Fibroblast of peridontal ligament (primary cell): ENCODE measurements around the gene TFDP1.

Source experiments
- DNase-seq: peaks from one replicate; pipeline ENCODE4 v3.0.0-alpha.2; 2010; ENCODE audit errors: extremely low read depth

The TFDP1 gene

GRCh38 chr13:113598481-113598880 is 13.9 kb downstream of the TFDP1 start:
- no peak for DNase-seq

DNA sequence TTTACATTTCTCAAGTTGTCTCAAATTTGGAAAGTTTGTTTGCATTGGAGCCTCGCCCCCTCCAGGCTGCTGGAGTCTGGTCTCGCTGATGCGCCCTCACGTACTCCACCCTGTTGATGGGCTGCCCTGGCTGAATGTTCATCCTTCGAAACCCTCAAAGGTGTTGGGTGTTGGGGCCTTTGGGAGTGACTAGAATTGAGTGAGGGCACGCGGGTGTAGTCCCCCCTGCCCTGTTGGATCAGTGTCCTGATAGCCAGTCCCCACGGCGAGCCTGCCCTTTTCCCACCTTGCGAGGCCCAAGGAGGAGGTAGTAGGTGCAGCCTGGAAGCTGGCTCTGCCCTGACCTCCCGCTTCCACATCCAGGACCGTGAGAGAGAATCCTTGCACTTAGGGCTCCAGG is 14.8 kb downstream of the TFDP1 start:
- no peak for DNase-seq

- no peak for DNase-seq
Measured at GRCh38 chr13:113601166-113602070, 16.9 kb downstream of the TFDP1 start.

DNA sequence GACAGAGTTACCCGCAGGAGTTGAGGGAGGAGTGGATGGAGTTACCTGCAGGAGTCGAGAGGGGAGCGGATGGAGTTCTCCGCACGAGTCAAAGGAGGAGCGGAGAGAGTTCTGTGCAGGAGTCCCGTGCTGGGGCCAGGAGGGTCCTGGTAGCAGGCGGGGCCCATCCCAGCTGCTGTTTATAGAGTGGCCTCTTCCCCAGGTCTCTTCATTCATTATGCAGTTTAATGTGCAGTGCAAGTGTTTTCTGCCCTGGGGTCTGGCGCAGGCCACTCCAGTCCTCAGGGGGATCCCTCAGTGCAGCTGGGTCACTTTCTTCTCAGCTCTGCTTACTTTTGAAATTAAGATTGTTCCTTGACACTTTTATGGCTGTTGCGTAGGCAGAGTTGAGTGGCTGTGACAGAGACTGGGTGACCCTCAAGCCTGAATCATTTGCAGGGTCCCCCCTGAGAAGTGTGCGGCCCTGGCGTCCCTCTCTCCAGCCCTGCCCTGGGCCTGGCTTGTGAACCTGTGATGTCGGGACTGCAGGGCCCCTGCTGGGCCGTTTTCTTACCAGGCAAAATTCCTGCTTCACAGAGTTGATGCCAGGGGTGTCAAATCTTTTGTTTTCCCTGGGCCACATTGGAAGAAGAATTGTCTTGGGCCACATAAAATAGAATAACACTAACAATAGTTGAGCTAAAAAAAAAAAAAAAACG is 17.9 kb downstream of the TFDP1 start:
- DNase-seq, result no peak

- no peak for DNase-seq
Measured at GRCh38 chr13:113603116-113603710, 18.7 kb downstream of the TFDP1 start.

- DNase-seq, result no peak
Measured at GRCh38 chr13:113604186-113604585, 19.6 kb downstream of the TFDP1 start.

- no peak for DNase-seq
Measured at GRCh38 chr13:113605461-113605860, 20.9 kb downstream of the TFDP1 start.

GRCh38 chr13:113605866-113606438 is 21.4 kb downstream of the TFDP1 start:
- DNase-seq, result no peak

- no peak for DNase-seq
Measured at GRCh38 chr13:113607056-113607888, 22.7 kb downstream of the TFDP1 start.

DNA sequence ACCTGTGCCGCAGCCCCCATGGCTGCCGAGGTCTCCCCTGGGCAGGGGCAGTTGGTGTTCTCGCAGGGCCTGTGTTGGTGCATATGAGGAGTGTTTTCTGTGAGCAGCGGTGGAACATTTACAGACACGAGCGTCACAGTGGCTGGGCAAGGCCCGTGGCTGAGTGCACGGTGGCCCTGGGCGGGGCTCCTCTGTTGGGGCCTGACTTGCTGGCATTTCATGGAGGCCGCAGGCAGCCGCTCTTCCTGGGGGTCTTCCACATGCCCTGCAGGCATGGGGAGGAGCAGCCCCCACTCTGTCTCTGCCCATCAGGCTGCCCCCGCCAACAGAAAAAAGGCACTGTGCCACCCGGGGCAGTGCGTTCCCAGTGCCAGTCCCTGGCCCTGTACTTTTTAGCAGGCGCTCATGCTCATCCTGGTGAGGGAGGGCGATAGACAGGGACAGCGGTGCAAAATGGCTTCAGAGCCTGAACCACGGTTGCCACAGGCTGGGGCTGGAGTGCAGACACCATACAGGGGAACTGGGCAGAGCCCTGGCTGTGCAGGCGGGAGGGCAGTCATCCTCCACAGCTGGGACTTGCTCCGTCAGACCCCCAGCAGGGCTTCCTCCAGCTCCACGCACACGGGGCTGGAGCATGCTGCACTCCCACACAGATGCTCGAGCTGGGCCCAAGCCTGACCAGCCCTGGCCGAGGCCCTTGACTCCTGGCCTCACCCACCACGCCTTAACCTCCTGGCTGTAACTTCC is 23.5 kb downstream of the TFDP1 start:
- no peak for DNase-seq

DNA sequence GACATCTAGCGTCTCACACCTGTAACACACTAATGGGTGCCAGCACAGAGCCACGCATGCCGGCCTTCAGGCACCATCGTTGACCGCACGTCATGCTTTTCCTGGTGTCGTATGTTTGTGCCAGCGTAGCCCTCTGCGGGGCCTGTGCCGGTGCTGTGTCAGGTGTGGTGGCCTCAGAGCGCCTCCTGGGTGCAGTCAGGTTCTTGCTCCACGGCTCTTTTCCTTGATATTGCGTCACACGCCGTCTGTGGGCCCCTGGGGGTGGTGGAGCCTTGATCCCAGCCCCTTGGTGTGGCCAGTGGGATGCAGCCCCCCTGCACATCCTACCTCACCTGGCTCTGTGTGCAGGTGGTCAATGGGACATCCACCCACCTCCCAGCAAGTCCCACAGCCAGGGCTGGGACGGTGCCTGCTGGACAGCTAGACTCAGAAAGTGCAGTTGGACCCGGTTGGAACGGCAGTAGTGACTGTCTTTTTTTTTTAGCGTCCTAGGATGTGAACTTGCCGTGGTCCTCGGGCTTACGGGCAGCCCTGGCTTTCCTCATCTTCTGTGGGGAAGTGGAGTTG is 24.5 kb downstream of the TFDP1 start:
- DNase-seq, result no peak

DNA sequence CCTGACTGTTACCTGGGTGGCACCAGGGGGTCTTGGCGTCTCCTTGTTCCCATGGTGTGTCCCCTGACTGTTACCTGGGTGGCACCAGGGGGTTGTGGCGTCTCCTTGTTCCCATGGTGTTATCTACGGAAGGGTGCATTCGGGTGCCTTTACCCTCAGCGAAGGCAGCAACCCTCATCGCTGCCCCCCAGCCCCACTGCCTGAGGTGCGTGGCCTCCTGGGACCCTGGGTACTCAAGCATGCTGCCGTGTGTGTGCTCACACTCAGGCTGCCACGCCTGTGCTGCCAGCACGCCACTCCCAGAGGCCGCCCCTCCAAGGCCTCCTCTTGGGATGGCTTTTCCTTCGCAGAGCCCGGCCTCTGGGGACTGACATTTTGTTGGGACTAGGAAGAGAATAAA is 25.1 kb downstream of the TFDP1 start:
- no peak for DNase-seq

GRCh38 chr13:113610266-113610665 is 25.7 kb downstream of the TFDP1 start:
- DNase-seq, result no peak

DNA sequence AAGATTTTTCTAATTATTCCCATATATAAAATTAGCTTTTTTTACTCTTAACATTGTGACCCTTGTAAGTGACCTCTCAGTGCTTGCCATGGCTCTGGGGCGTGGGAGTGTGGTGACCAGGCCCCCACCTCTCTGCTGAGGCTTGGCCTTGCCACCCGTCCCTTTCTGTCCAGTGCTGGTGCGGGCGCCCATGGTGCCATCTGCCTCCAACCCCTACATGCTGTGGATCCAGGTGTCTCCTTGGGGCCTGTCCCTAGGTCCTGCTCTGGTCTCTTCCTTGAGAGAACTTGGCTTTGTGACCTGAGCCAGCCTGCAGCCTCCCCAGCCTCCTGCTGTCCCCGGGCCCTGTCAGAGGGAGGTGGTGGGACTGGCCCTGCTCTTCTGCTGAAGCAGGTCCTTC is 27.4 kb downstream of the TFDP1 start:
- no peak for DNase-seq

DNA sequence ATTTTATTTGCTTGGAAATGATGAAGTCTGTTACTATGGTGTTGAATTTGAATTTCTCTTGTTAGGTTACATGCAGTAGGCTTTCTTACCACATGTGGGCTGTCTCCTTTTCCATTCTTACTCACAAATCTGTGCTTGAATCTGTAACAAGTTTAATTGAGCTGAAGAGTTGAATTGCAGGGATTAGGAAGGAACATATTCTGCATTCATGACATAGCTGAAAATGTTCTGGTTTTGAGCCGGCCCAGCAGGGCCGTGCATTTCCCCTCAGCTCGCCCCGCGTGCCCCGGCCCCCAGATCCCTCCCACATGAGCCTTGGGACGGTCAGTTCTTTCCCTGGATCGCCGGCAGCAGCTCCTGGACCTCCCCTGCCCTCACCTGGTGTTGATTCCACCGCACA is 28.1 kb downstream of the TFDP1 start:
- no peak for DNase-seq

- DNase-seq, result no peak
Measured at GRCh38 chr13:113613789-113614379, 29.3 kb downstream of the TFDP1 start.

GRCh38 chr13:113616281-113616906 is 31.8 kb downstream of the TFDP1 start:
- DNase-seq, result no peak

- DNase-seq, result no peak
Measured at GRCh38 chr13:113616991-113617749, 32.6 kb downstream of the TFDP1 start.

DNA sequence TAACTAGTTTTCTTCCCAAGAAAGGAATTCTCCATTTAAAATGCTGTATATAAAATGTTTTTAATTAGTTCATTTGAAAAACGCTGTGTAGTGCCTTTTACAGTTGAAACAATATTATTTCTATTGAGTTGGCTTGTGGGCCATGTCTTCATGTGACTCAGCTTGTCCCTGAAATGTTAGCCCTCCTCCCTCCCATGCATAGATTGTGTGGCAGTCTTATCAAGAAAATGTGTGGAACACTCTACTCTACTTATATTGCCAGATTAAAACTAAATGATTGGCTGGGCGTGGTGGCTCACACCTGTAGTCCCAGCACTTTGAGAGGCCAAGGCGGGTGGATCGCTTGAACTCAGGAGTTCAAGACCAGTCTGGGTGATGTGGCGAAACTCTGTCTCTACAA is 33.4 kb downstream of the TFDP1 start:
- DNase-seq, result no peak
